Esophagus muscularis mucosa (tissue), 4 donors: ENCODE measurements around the gene SAMD14. TPM values are rescaled to one million over a fixed set of nuclear protein-coding genes. Genes with fewer than 3 reads are reported as not detected.
A peak's percentile ranks its signal among the peaks of the same experiment; 100 is the strongest.

Source experiments
- DNase-seq: peaks from one replicate; pipeline ENCODE4 v3.0.0-alpha.2; 2017; ENCODE audit errors: extremely low spot score
- H3K27ac ChIP-seq, 4 donors: fragments of 200-600 bp; sonication (generic); replicated peaks in 1 of 4; 1 replicate in 3 of 4; 2 replicates in 1 of 4; pipeline ENCODE4 v1.5.1; 2016 to 2019; ENCODE audit warnings: mild to moderate bottlenecking in 1 of 4
- H3K27me3 ChIP-seq, 4 donors: fragments of 200-600 bp; sonication (generic); one replicate each; pipeline versions ENCODE4 v1.5.1 to v1.6.0; 2016 to 2019
- H3K36me3 ChIP-seq, 4 donors: fragments of 200-600 bp; sonication (generic); one replicate each; pipeline ENCODE4 v1.5.1; 2016 to 2019
- H3K4me1 ChIP-seq, 4 donors: fragments of 200-600 bp; sonication (generic); one replicate each; pipeline ENCODE4 v1.5.1; 2016 to 2019
- H3K4me3 ChIP-seq, 4 donors: fragments of 200-600 bp; sonication (generic); 1 replicate in 2 of 4; 2 replicates in 2 of 4; pipeline ENCODE4 v1.5.1; 2016 to 2019; ENCODE audit warnings: mild to moderate bottlenecking in 4 of 4, moderate library complexity in 1 of 4
- H3K9me3 ChIP-seq, 4 donors: fragments of 200-600 bp; sonication (generic); 1 replicate in 3 of 4; 2 replicates in 1 of 4; pipeline ENCODE4 v1.5.1; 2016 to 2019
- EP300 ChIP-seq: sonication (generic); formaldehyde crosslinking; IDR thresholded peaks from one replicate; pipeline ENCODE4 v1.6.1; 2017; ENCODE audit warnings: antibody characterized with exemption
- POLR2A ChIP-seq: fragments of 450-650 bp; IDR thresholded peaks from one replicate; pipeline ENCODE4 v1.6.1; 2017; ENCODE audit warnings: antibody characterized with exemption, moderate library complexity, mild to moderate bottlenecking, low read depth
- POLR2AphosphoS5 ChIP-seq, 2 donors: sonication (generic); formaldehyde crosslinking; IDR thresholded peaks; one replicate each; pipeline ENCODE4 v1.6.1; 2017; ENCODE audit warnings: antibody characterized with exemption in 2 of 2
- WGBS: methylation state at CpG from one replicate; pipeline ENCODE4 v1.1.5; 2018; 5-methylcytosine and 5-hydroxymethylcytosine counted together
- intact Hi-C: fragments of 100-400 bp; cut with DNase I; formaldehyde crosslinking; loops from one replicate; pipeline ENCODE4 v1.15.1; 2023
- total RNA-seq, 4 donors: library from RNA; depleted of rRNA; stranded (reverse); fragments of >200 nt; gene quantifications; one replicate each; pipeline versions ENCODE4 v1.1.0 to v1.2.1, GENCODE V29; 2016
- TF ChIP-seq, protein P1 (sequence below), 3 experiments: fragments of 200-600 bp in 2 of 3; fragments of 450-650 bp in 1 of 3; sonication (generic) in 2 of 3; IDR thresholded peaks; one replicate each; pipeline ENCODE4 v1.5.1; 2017 to 2019; ENCODE audit warnings: antibody characterized with exemption in 3 of 3, mild to moderate bottlenecking in 2 of 3, moderate library complexity in 1 of 3

SAMD14 gene
- total RNA-seq, 4 donors from 2014 or later = 0.98 to 1.8 (median 1.5) TPM

DNA sequence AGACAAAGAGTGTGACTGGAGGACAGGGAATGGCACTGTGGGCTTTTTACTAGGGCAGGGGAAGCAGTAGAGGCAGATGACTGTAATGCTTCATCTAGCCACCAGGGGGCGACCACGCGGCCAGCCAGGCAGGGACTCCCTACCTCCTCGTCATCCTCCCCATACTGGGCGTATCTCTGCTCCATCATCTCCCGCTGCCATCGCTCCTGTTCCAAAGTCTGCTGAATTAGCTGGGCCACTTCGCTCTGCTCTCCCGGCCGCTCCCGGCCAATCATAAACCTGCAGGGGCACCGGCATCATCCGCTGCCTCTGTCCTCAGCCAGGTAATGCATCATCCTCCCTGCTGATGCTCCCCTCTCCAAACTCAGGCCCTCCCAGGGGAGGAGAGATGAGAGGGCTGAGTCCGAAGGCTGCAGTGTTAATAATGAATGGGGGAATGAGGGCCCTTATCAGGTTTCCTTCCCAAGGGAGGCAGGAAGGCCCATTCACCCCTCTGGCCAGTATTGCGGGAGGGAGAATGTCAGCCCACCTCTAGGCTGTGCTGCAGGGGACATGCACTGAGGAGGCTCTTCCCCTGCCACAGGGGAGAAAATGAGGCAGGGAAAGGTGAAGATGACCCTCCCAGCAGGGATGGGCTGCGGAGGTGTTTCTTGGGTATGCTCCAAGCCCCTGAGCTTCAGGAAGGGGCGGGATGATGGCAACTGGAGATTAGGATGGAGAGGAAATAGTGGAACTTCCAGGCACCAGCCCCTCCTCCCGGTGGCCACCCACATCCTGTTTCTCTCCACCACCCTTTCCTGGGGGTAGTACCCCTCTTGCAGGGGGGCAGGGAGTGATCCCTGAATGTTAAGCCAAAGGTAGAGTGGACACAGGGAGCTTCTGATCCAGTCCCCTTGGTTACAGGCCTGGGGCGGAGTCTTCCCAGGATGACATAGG is 10.3 kb upstream of the SAMD14 start:
- H3K4me3 ChIP-seq = no peak overlapping the region
- peaks cover 24 to 53% (median 50%) of the 10 kb centered on the region in 4 donors for H3K4me1 ChIP-seq
- TF ChIP-seq POLR2A (no peak), EP300 (no peak), POLR2AphosphoS5 (IDR thresholded peaks at IDR 0.05) (peak in 1 of 2 donors; percentile 70)
- TF ChIP-seq, protein P1, sequence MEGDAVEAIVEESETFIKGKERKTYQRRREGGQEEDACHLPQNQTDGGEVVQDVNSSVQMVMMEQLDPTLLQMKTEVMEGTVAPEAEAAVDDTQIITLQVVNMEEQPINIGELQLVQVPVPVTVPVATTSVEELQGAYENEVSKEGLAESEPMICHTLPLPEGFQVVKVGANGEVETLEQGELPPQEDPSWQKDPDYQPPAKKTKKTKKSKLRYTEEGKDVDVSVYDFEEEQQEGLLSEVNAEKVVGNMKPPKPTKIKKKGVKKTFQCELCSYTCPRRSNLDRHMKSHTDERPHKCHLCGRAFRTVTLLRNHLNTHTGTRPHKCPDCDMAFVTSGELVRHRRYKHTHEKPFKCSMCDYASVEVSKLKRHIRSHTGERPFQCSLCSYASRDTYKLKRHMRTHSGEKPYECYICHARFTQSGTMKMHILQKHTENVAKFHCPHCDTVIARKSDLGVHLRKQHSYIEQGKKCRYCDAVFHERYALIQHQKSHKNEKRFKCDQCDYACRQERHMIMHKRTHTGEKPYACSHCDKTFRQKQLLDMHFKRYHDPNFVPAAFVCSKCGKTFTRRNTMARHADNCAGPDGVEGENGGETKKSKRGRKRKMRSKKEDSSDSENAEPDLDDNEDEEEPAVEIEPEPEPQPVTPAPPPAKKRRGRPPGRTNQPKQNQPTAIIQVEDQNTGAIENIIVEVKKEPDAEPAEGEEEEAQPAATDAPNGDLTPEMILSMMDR (IDR thresholded peaks at IDR 0.05) = peak; percentile 95 to 97 (median 96)
- H3K27ac ChIP-seq = peak overlapping the region; percentile 35 to 59 (median 40)
- H3K36me3 ChIP-seq = peaks cover 75 to 100% (median 99%) of the 10 kb centered on the region in 4 donors
- H3K9me3 ChIP-seq = no peaks in the 10 kb centered on the region
- no peaks in the 10 kb centered on the region for H3K27me3 ChIP-seq
- WGBS = 34% methylated on average over 19 of the region's 19 CpGs
- no peak for DNase-seq
- intact Hi-C loops = no loop called here

DNA sequence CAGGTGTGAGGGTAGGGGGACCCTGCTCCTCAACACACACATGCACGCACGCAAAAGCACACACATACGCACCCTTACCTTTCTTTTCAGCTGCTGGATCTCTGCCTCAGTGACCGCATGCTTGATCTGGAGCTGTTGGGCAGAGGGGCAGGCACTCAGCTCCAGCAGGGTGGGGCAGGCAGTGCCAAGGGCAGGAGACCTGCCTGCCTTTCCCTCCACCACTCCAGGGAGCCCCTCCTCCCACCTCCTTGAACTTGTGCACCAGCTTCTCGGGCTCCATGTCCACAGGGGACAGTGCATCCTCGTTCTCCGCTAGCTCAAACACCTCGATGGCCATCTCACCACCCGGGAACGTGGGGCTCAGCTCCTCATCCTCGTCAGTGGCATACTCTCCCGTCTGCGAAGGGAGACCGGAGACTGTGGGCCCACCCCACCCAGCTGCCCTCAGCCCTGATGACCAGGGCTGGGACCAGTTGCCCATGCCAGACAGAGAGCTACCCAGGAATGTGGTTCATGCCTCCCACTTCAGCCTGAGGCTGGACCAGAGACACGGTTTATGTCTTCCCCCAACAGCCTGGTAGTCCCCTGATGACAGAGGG is 9.3 kb upstream of the SAMD14 start:
- Histone ChIP-seq H3K4me3 (no peak overlapping the region), H3K9me3 (no peaks in the 10 kb centered on the region), H3K36me3 (peaks cover 80 to 100% (median 99%) of the 10 kb centered on the region in 4 donors), H3K27me3 (no peaks in the 10 kb centered on the region), H3K27ac (peak overlapping the region in 2 of 4 donors; percentile 44 to 59), H3K4me1 (peaks cover 21 to 49% (median 45%) of the 10 kb centered on the region in 4 donors)
- no peak for TF ChIP-seq EP300
- TF ChIP-seq, protein P1 (IDR thresholded peaks at IDR 0.05) = no peak
- TF ChIP-seq POLR2A = no peak
- no peak for TF ChIP-seq POLR2AphosphoS5 (IDR thresholded peaks at IDR 0.05)
- intact Hi-C loops = no loop called here
- DNase-seq = no peak
- WGBS = 76% methylated on average over 14 of the region's 15 CpGs

DNA sequence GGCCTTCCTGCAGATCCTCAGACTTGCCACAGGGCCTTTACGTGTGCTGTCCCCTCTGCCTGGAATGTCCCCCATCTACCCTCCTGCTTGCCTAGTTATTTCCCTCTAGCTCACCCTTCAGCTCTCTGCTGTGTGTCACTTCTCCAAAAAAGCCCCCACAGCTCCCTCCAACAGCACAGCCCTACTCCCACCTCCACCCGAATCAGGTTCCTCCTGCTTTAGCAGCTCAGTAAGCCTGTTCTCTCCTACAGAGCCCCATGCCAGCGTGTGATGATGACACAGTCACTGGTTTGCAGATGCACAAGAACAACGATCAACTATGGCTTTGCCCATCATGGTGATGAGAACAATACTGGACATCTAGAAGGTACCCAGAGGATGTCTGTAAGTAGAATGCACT is 7.1 kb upstream of the SAMD14 start:
- intact Hi-C loops = no loop called here
- H3K4me3 ChIP-seq = no peak overlapping the region
- no peaks in the 10 kb centered on the region for H3K27me3 ChIP-seq
- 87% methylated on average over 4 of the region's 4 CpGs for WGBS
- peaks cover 58 to 82% (median 79%) of the 10 kb centered on the region in 4 donors for H3K36me3 ChIP-seq
- no peak for DNase-seq
- no peak overlapping the region for H3K27ac ChIP-seq
- no peaks in the 10 kb centered on the region for H3K9me3 ChIP-seq
- TF ChIP-seq POLR2A (no peak), POLR2AphosphoS5 (IDR thresholded peaks at IDR 0.05) (no peak), EP300 (no peak)
- TF ChIP-seq, protein P1 (IDR thresholded peaks at IDR 0.05) = no peak
- peaks cover 35 to 51% (median 48%) of the 10 kb centered on the region in 4 donors for H3K4me1 ChIP-seq

DNA sequence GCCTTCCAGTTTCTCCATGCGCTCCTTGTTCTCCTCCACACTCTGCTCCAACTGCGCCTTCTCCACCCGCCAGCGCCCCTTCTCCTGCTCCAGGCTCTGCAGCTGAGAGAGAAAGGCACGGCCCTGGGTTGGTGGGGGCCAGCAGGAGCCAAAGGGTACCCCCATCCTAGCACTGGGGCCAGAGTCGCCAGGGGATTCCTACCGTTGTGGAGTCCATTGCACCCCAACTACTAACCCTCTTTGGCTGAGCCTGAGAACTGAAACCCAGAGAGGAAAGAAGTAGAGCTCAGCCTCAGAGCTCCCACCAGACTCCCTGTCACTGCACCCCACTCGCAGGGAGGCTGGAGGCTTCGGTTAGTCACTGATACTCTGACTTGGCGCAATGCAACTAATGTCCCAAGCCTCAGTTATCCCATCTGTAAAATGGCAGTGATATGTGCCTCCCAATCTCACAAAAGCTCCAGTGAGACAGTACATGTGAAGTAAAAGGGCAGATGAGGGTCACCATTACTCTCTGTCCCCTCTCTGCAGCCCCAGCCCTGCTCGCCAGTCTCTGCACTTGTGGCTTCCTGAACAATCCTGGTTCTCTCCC is 6.2 kb upstream of the SAMD14 start:
- H3K36me3 ChIP-seq = peaks cover 52 to 73% (median 71%) of the 10 kb centered on the region in 4 donors
- no peaks in the 10 kb centered on the region for H3K27me3 ChIP-seq
- intact Hi-C loops = no loop called here
- TF ChIP-seq, protein P1 (IDR thresholded peaks at IDR 0.05) = no peak
- H3K4me1 ChIP-seq = peaks cover 29 to 45% (median 43%) of the 10 kb centered on the region in 4 donors
- H3K27ac ChIP-seq = no peak overlapping the region
- no peak for DNase-seq
- no peak overlapping the region for H3K4me3 ChIP-seq
- no peaks in the 10 kb centered on the region for H3K9me3 ChIP-seq
- 89% methylated on average over 7 of the region's 11 CpGs for WGBS
